A549 (cell line): ENCODE results near the gene NEK4. TPM values are rescaled to one million over a fixed set of nuclear protein-coding genes. Genes with fewer than 3 reads are reported as not detected.

Experiments
- ATAC-seq, 2 experiments: fragments of 200-7000 bp in 1 of 2; fragments of >200 bp in 1 of 2; cut with Nextera tagmentation in 1 of 2; cut with Tn5 transposase in 1 of 2; 3 replicates each; pipeline versions ENCODE4 v1.8.0 to v1.9.1; 2018 to 2020; ENCODE audit warnings: mild to moderate bottlenecking in 1 of 2, moderate library complexity in 1 of 2
- CTCF ChIA-PET: fragments of 300-600 bp; sonication (Branson Sonifier 250); formaldehyde crosslinking; extraction: SDS; loops from one replicate; lab custom pipeline; 2021; ENCODE audit warnings: antibody characterized with exemption, inconsistent platforms; lab: Yijun Ruan, JAX
- POLR2A ChIA-PET: fragments of 350-600 bp; formaldehyde crosslinking; extraction: SDS; loops from one replicate; lab custom pipeline; 2021; ENCODE audit warnings: antibody characterized with exemption, inconsistent platforms; lab: Yijun Ruan, JAX
- DNase-seq, 2 experiments: peaks; one replicate each; pipeline versions ENCODE4 v3.0.0 to v3.0.0-alpha.2; 2011 to 2016; ENCODE audit warnings: low read depth in 1 of 2, low spot score in 1 of 2
- FAIRE-seq: peaks from 2 replicates; lab custom pipeline; 2011; peaks lifted over from hg19 to GRCh38; lab: Jason Lieb, UNC
- H3K27ac ChIP-seq, 2 experiments: fragments of >200 bp; sonication (Bioruptor Twin); formaldehyde crosslinking; 3 replicates each; pipeline ENCODE4 v1.5.1; 2016 to 2017
- H3K4me1 ChIP-seq: fragments of >200 bp; sonication (Bioruptor Twin); formaldehyde crosslinking; 3 replicates; pipeline ENCODE4 v1.6.1; 2016
- H3K4me2 ChIP-seq: fragments of >200 bp; sonication (Bioruptor Twin); formaldehyde crosslinking; 3 replicates; pipeline ENCODE4 v1.6.1; 2016
- H3K4me3 ChIP-seq: fragments of >200 bp; sonication (Bioruptor Twin); formaldehyde crosslinking; 3 replicates; pipeline ENCODE4 v1.5.1; 2016
- H3K9me3 ChIP-seq: fragments of >200 bp; sonication (Bioruptor Twin); formaldehyde crosslinking; 3 replicates; pipeline ENCODE4 v1.6.1; 2016
- CEBPB ChIP-seq, 2 experiments: fragments of >200 bp in 1 of 2; sonication (Bioruptor Twin) in 1 of 2; formaldehyde crosslinking in 1 of 2; IDR thresholded peaks; 2 replicates each; pipeline ENCODE4 v1.6.1; 2012 to 2016
- CHD4 ChIP-seq: fragments of 200-600 bp; sonication (generic); IDR thresholded peaks from 2 replicates; pipeline ENCODE4 v1.6.1; 2016; ENCODE audit warnings: antibody characterized with exemption, mild to moderate bottlenecking, borderline replicate concordance
- CTCF ChIP-seq: fragments of >200 bp; sonication (Bioruptor Twin); formaldehyde crosslinking; IDR thresholded peaks from 3 replicates; pipeline ENCODE4 v1.5.1; 2016
- E2F6 ChIP-seq: IDR thresholded peaks from 2 replicates; pipeline ENCODE4 v1.6.1; 2012; ENCODE audit warnings: low read depth, borderline replicate concordance
- HEYL ChIP-seq: fragments of 250-450 bp; sonication (Bioruptor Pico); IDR thresholded peaks from 2 replicates; pipeline ENCODE4 v1.8.0; 2021; ENCODE audit warnings: mild to moderate bottlenecking, moderate library complexity
- JUN ChIP-seq, 2 experiments: fragments of >200 bp; sonication (Bioruptor Twin); formaldehyde crosslinking; IDR thresholded peaks; 2 replicates in 1 of 2; 3 replicates in 1 of 2; pipeline ENCODE4 v1.6.1; 2016 to 2017
- JUNB ChIP-seq: fragments of >200 bp; sonication (Bioruptor Twin); formaldehyde crosslinking; IDR thresholded peaks from 2 replicates; pipeline ENCODE4 v1.6.1; 2016
- MAX ChIP-seq: IDR thresholded peaks from 2 replicates; pipeline ENCODE4 v1.6.1; 2012
- NPAS2 ChIP-seq: fragments of 250-450 bp; sonication (Bioruptor Pico); IDR thresholded peaks from 2 replicates; pipeline ENCODE4 v1.8.0; 2022; ENCODE audit warnings: mild to moderate bottlenecking, moderate library complexity, borderline replicate concordance
- PBX3 ChIP-seq: IDR thresholded peaks from 2 replicates; pipeline ENCODE4 v1.6.1; 2012
- RCOR1 ChIP-seq: fragments of 150-350 bp; IDR thresholded peaks from 2 replicates; pipeline ENCODE4 v1.6.1; 2014; ENCODE audit warnings: antibody characterized with exemption, low read length, low read depth
- REST ChIP-seq: fragments of 200-600 bp; sonication (generic); IDR thresholded peaks from 2 replicates; pipeline ENCODE4 v1.6.1; 2016; ENCODE audit warnings: antibody characterized with exemption, mild to moderate bottlenecking, moderate library complexity
- RNF2 ChIP-seq: fragments of 200-600 bp; sonication (generic); IDR thresholded peaks from 2 replicates; pipeline ENCODE4 v1.6.1; 2016; ENCODE audit warnings: low read depth, mild to moderate bottlenecking, antibody characterized with exemption, moderate library complexity, borderline replicate concordance
- ZFP36 ChIP-seq: fragments of 450-650 bp; IDR thresholded peaks from 2 replicates; pipeline ENCODE4 v1.6.1; 2014; ENCODE audit warnings: borderline replicate concordance; ENCODE audit not compliant: partially characterized antibody
- WGBS: methylation state at CpG from one replicate; pipeline ENCODE4 v1.1.6; 2017; ENCODE audit errors: missing lambda C conversion rate; 5-methylcytosine and 5-hydroxymethylcytosine counted together
- polyA plus RNA-seq, 4 experiments: library from polyadenylated mRNA; depleted of rRNA in 3 of 4; stranded (reverse); fragments of >200 nt; fragmentation: RNase III in 1 of 4; extraction: RNeasy Plus Mini Kit Qiagen cat#74134 plus additional on column Dnase treatment in 1 of 4; gene quantifications; 2 replicates in 3 of 4; 3 replicates in 1 of 4; pipeline ENCODE4 v1.2.3, GENCODE V29; 2011 to 2017

The NEK4 gene
- polyA plus RNA-seq, 2 of the 4 experiments (the other 2 are of a cell fraction), result 12.1 to 19.4 TPM

- ChIA-PET CTCF (no interaction called here), POLR2A (no interaction called here)
- Histone ChIP-seq H3K4me1 (no peaks in the 10 kb centered on the region), H3K9me3 (no peaks in the 10 kb centered on the region), H3K4me2 (no peak overlapping the region), H3K4me3 (no peak overlapping the region), H3K27ac (no peak overlapping the region)
- FAIRE-seq (no peak), ATAC-seq (no peak), DNase-seq (no peak)
- TF ChIP-seq CTCF, result no peak
- 6% methylated on average over 8 of the region's 13 CpGs for WGBS
Measured at GRCh38 chr3:52781741-52782140, 11.0 kb upstream of the NEK4 start.

GRCh38 chr3:52779837-52780585 lies 9.3 kb upstream of the NEK4 start:
- CTCF ChIA-PET, result no interaction called here
- ATAC-seq, result no peak
- POLR2A ChIA-PET, result interaction anchor here (1.2 kb wide), 1 partner anchor 9 kb away, joined by 3 read pairs; the partner anchor contains the start of gene NEK4

More at GRCh38 chr3:52779837-52780585, 9.3 kb upstream of the NEK4 start:
- Histone ChIP-seq H3K4me2 (no peak overlapping the region), H3K4me1 (no peaks in the 10 kb centered on the region), H3K9me3 (no peaks in the 10 kb centered on the region), H3K4me3 (no peak overlapping the region), H3K27ac (no peak overlapping the region)
- FAIRE-seq, result no peak
- WGBS, result 48% methylated on average over 6 of the region's 8 CpGs
- DNase-seq, result no peak
- no peak for TF ChIP-seq ZFP36
- TF ChIP-seq JUNB, result no peak
- no peak for TF ChIP-seq PBX3
- TF ChIP-seq E2F6, result no peak
- TF ChIP-seq JUN (IDR thresholded peaks at IDR 0.05), result no peak
- TF ChIP-seq REST, result no peak
- TF ChIP-seq CEBPB (IDR thresholded peaks at IDR 0.05), result no peak
- TF ChIP-seq RNF2, result no peak
- TF ChIP-seq RCOR1, result no peak
- TF ChIP-seq NPAS2 (CRISPR knock-in tag), result no peak
- no peak for TF ChIP-seq MAX
- TF ChIP-seq CHD4, result no peak
- no peak for TF ChIP-seq HEYL (CRISPR knock-in tag)
